HepG2 (cell line): ENCODE data around the gene CASKIN2. TPM values are rescaled to one million over a fixed set of nuclear protein-coding genes. Genes with fewer than 3 reads are reported as not detected.

Source experiments
- ATAC-seq: fragments of 200-7000 bp; cut with Tn5 transposase; 3 replicates; pipeline ENCODE4 v1.9.1; 2020; ENCODE audit warnings: mild to moderate bottlenecking, moderate library complexity
- BruUV-seq: library from RNA; stranded (reverse); fragments of 400-500 nt; replicated peaks from 2 replicates; lab custom pipeline; 2021; lab: Mats Ljungman, UMichigan
- CTCF ChIA-PET: fragments of 300-600 bp; formaldehyde crosslinking; extraction: SDS; loops from one replicate; lab custom pipeline; 2021; ENCODE audit warnings: low total read pairs, inconsistent platforms, low intra/inter-chr PET ratio; lab: Yijun Ruan, JAX
- POLR2A ChIA-PET: fragments of 350-600 bp; sonication (Branson Sonifier 250); formaldehyde crosslinking; loops from one replicate; lab custom pipeline; 2020; ENCODE audit warnings: antibody characterized with exemption, inconsistent platforms; lab: Yijun Ruan, JAX
- DNase-seq: peaks from one replicate; pipeline ENCODE4 v3.0.0-alpha.2; 2015; ENCODE audit warnings: low spot score
- FAIRE-seq: peaks from 3 replicates; lab custom pipeline; 2011; peaks lifted over from hg19 to GRCh38; lab: Jason Lieb, UNC
- H2AFZ ChIP-seq: one replicate; pipeline ENCODE4 v1.6.1; 2011; ENCODE audit warnings: low read length, inconsistent platforms
- H3K27ac ChIP-seq: fragments of 300-600 bp; 3 replicates; pipeline ENCODE4 v1.8.0; 2011; ENCODE audit warnings: mixed run types, mild to moderate bottlenecking, mixed read lengths, low read length, inconsistent platforms; ENCODE audit not compliant: insufficient read depth; ENCODE audit errors: extremely low read length
- H3K27me3 ChIP-seq, 2 experiments: fragments of 200-600 bp in 1 of 2; 2 replicates in 1 of 2; 3 replicates in 1 of 2; pipeline versions ENCODE4 v1.6.0 to v1.8.0; 2011; ENCODE audit warnings: low read length in 2 of 2, mild to moderate bottlenecking in 2 of 2, moderate library complexity in 2 of 2, inconsistent platforms in 1 of 2; ENCODE audit not compliant: insufficient read depth in 2 of 2, control insufficient read depth in 1 of 2
- H3K36me3 ChIP-seq, 2 experiments: fragments of 200-600 bp in 1 of 2; replicated peaks in 1 of 2; 2 replicates in 1 of 2; 3 replicates in 1 of 2; pipeline versions ENCODE4 v1.5.1 to v1.8.0; 2011; ENCODE audit warnings: low read length in 2 of 2, inconsistent platforms in 1 of 2; ENCODE audit not compliant: insufficient read depth in 2 of 2, control insufficient read depth in 1 of 2
- H3K4me1 ChIP-seq: 2 replicates; pipeline ENCODE4 v1.5.1; 2012; ENCODE audit warnings: low read length, inconsistent platforms; ENCODE audit not compliant: insufficient read depth
- H3K4me2 ChIP-seq: 2 replicates; pipeline ENCODE4 v1.6.0; 2011; ENCODE audit warnings: low read depth, low read length, inconsistent platforms
- H3K4me3 ChIP-seq, 3 experiments: fragments of 200-600 bp in 1 of 3; sonication (generic), shearing (Covaris generic) in 1 of 3; replicated peaks in 1 of 3; 2 replicates each; pipeline ENCODE4 v1.5.1; 2011 to 2016; ENCODE audit warnings: low read length in 3 of 3, inconsistent platforms in 2 of 3, low read depth in 2 of 3, mild to moderate bottlenecking in 2 of 3, control low read depth in 1 of 3, mixed read lengths in 1 of 3; ENCODE audit not compliant: insufficient read depth in 1 of 3
- H3K79me2 ChIP-seq: one replicate; pipeline ENCODE4 v1.6.1; 2011; ENCODE audit warnings: low read length, inconsistent platforms; ENCODE audit not compliant: insufficient read depth
- H3K9ac ChIP-seq: 2 replicates; pipeline ENCODE4 v1.6.0; 2011; ENCODE audit warnings: mild to moderate bottlenecking, low read depth, low read length, inconsistent platforms; ENCODE audit not compliant: insufficient read depth
- H3K9me3 ChIP-seq: 2 replicates; pipeline ENCODE4 v1.5.1; 2012; ENCODE audit warnings: mild to moderate bottlenecking, low read length
- H4K20me1 ChIP-seq: 2 replicates; pipeline ENCODE4 v1.6.0; 2011; ENCODE audit warnings: inconsistent platforms, mild to moderate bottlenecking, low read length, moderate library complexity; ENCODE audit not compliant: insufficient read depth
- BRCA1 ChIP-seq: sonication (generic); formaldehyde crosslinking; IDR thresholded peaks from 2 replicates; pipeline ENCODE4 v1.4.0; 2020; ENCODE audit warnings: missing genetic modification reagents
- KLF16 ChIP-seq, 2 experiments: sonication (generic) in 1 of 2; formaldehyde crosslinking in 1 of 2; IDR thresholded peaks; 2 replicates each; pipeline versions ENCODE4 v1.6.1 to v1.8.0; 2016 to 2023; ENCODE audit warnings: missing genetic modification reagents in 2 of 2, missing compliant biosample characterization in 1 of 2
- MXI1 ChIP-seq: IDR thresholded peaks from 3 replicates; pipeline ENCODE4 v1.6.1; 2012; ENCODE audit warnings: low read depth, low read length, inconsistent platforms, borderline replicate concordance
- NFIC ChIP-seq: IDR thresholded peaks from 2 replicates; pipeline ENCODE4 v1.6.1; 2012; ENCODE audit warnings: mild to moderate bottlenecking, low read length, inconsistent platforms
- NR2F6 ChIP-seq, 2 experiments: IDR thresholded peaks; 2 replicates each; pipeline ENCODE4 v1.6.1; 2016; ENCODE audit warnings: antibody characterized with exemption in 1 of 2, mild to moderate bottlenecking in 1 of 2
- PHB2 ChIP-seq: fragments of 450-650 bp; IDR thresholded peaks from 2 replicates; pipeline ENCODE4 v1.6.1; 2018; ENCODE audit not compliant: partially characterized antibody
- RAD51 ChIP-seq: fragments of 450-650 bp; IDR thresholded peaks from 2 replicates; pipeline ENCODE4 v1.6.1; 2016; ENCODE audit warnings: borderline replicate concordance
- RARA ChIP-seq: IDR thresholded peaks from 2 replicates; pipeline ENCODE4 v1.6.1; 2016; ENCODE audit warnings: missing genetic modification reagents, missing compliant biosample characterization
- RFX3 ChIP-seq: IDR thresholded peaks from 2 replicates; pipeline ENCODE4 v1.6.1; 2016; ENCODE audit warnings: missing biosample characterization, missing genetic modification reagents
- SMAD1 ChIP-seq: sonication (generic); formaldehyde crosslinking; IDR thresholded peaks from 2 replicates; pipeline ENCODE4 v1.4.0; 2020; ENCODE audit warnings: missing genetic modification reagents, low read depth, mild to moderate bottlenecking, borderline replicate concordance
- ZBTB20 ChIP-seq: sonication (generic); formaldehyde crosslinking; IDR thresholded peaks from 2 replicates; pipeline ENCODE4 v1.8.1; 2023; ENCODE audit warnings: missing genetic modification reagents, low read depth, mild to moderate bottlenecking, borderline replicate concordance
- ZBTB3 ChIP-seq: sonication (generic); formaldehyde crosslinking; IDR thresholded peaks from 2 replicates; pipeline ENCODE4 v1.4.0; 2020; ENCODE audit warnings: low read depth, mild to moderate bottlenecking, moderate library complexity, missing genetic modification reagents, borderline replicate concordance
- ZMYM3 ChIP-seq: sonication (generic); formaldehyde crosslinking; IDR thresholded peaks from 2 replicates; pipeline ENCODE4 v1.5.1; 2020; ENCODE audit warnings: mild to moderate bottlenecking, missing genetic modification reagents
- ZNF121 ChIP-seq: sonication (generic); formaldehyde crosslinking; IDR thresholded peaks from 2 replicates; pipeline ENCODE4 v1.5.0; 2020; ENCODE audit warnings: mild to moderate bottlenecking, missing genetic modification reagents
- WGBS: methylation state at CpG from one replicate; pipeline ENCODE4 v1.1.6; 2017; ENCODE audit warnings: low lambda C conversion rate; 5-methylcytosine and 5-hydroxymethylcytosine counted together
- in situ Hi-C: cut with HindIII; loops from 2 replicates; pipeline ENCODE4 v1.10.0; 2017; ENCODE audit warnings: low pct_unique_long_range_greater_than_20kb; ENCODE audit not compliant: extremely low pct_ligation_motif_present
- intact Hi-C: fragments of 100-400 bp; cut with micrococcal nuclease; formaldehyde crosslinking; loops from one replicate; pipeline ENCODE4 v1.10.0; 2022; ENCODE audit not compliant: unreplicated experiment
- polyA plus RNA-seq, 8 experiments: library from polyadenylated mRNA; depleted of rRNA in 3 of 8; stranded (reverse) in 7 of 8; unstranded in 1 of 8; fragments of >200 nt; fragmentation: Illumina TruSeq in 4 of 8; extraction: Trizol in 4 of 8; gene quantifications; 2 replicates each; pipeline versions ENCODE4 v1.2.1 to v1.2.3, GENCODE V29; 2011 to 2016; ENCODE audit warnings: low read depth in 4 of 8, missing spikeins in 1 of 8, mixed read lengths in 1 of 8; ENCODE audit not compliant: insufficient read depth in 1 of 8
- total RNA-seq, 5 experiments: library from RNA; depleted of rRNA; stranded (reverse); fragments of >200 nt; fragmentation: Illumina TruSeq; extraction: Trizol; gene quantifications; 2 replicates each; pipeline ENCODE4 v1.2.3, GENCODE V29; 2016; ENCODE audit warnings: low read depth in 1 of 5
- TF ChIP-seq, protein P1 (sequence below): sonication (generic); formaldehyde crosslinking; IDR thresholded peaks from 2 replicates; pipeline ENCODE4 v1.4.0; 2020; ENCODE audit warnings: missing genetic modification reagents
- TF ChIP-seq, protein P2 (sequence below): sonication (generic); formaldehyde crosslinking; IDR thresholded peaks from 2 replicates; pipeline ENCODE4 v1.4.0; 2020; ENCODE audit warnings: missing genetic modification reagents, borderline replicate concordance
- TF ChIP-seq, protein P3 (sequence below): sonication (generic); formaldehyde crosslinking; IDR thresholded peaks from 2 replicates; pipeline ENCODE4 v1.9.0; 2021; ENCODE audit warnings: missing genetic modification reagents, borderline replicate concordance

Gene CASKIN2
- total and polyA plus RNA-seq, 2 of the 13 experiments (the other 11 are each of a cell fraction or from before 2014, with no cell fraction given), result 5.2 to 7.8 TPM

DNA sequence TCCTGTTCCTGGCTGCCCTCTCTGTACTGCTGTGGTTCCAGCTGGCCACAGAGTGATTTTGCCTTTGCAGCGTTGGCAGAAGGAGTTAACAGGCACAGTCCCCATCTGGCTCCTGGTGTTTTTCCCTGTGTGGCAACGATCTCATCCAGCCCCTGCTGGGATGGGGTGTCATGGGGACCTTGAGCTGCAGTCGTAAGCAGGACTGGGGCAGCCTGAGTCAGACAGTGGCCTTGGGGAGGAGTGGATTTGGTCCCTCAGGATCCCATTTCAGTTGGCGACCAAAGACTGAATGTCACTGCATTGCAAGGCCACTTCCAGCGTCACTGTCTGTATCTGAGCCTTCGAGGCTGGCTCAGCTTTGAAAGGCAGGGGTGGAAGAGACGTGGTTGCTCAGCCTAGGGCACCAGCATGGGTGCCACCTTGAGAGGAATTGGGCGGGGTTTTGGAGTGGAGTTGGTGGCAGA is 47.0 kb downstream of the CASKIN2 start (continued):
- TF ChIP-seq, protein P1, sequence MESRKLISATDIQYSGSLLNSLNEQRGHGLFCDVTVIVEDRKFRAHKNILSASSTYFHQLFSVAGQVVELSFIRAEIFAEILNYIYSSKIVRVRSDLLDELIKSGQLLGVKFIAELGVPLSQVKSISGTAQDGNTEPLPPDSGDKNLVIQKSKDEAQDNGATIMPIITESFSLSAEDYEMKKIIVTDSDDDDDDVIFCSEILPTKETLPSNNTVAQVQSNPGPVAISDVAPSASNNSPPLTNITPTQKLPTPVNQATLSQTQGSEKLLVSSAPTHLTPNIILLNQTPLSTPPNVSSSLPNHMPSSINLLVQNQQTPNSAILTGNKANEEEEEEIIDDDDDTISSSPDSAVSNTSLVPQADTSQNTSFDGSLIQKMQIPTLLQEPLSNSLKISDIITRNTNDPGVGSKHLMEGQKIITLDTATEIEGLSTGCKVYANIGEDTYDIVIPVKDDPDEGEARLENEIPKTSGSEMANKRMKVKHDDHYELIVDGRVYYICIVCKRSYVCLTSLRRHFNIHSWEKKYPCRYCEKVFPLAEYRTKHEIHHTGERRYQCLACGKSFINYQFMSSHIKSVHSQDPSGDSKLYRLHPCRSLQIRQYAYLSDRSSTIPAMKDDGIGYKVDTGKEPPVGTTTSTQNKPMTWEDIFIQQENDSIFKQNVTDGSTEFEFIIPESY (CRISPR knock-in tag), result 0 out of 2 replicates have a peak, but pooled peaks have one; percentile 20
- TF ChIP-seq, protein P2, sequence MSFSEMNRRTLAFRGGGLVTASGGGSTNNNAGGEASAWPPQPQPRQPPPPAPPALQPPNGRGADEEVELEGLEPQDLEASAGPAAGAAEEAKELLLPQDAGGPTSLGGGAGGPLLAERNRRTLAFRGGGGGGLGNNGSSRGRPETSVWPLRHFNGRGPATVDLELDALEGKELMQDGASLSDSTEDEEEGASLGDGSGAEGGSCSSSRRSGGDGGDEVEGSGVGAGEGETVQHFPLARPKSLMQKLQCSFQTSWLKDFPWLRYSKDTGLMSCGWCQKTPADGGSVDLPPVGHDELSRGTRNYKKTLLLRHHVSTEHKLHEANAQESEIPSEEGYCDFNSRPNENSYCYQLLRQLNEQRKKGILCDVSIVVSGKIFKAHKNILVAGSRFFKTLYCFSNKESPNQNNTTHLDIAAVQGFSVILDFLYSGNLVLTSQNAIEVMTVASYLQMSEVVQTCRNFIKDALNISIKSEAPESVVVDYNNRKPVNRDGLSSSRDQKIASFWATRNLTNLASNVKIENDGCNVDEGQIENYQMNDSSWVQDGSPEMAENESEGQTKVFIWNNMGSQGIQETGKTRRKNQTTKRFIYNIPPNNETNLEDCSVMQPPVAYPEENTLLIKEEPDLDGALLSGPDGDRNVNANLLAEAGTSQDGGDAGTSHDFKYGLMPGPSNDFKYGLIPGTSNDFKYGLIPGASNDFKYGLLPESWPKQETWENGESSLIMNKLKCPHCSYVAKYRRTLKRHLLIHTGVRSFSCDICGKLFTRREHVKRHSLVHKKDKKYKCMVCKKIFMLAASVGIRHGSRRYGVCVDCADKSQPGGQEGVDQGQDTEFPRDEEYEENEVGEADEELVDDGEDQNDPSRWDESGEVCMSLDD (CRISPR knock-in tag), result peak; percentile 47; the same call in 1 of the 2 replicates
- TF ChIP-seq BRCA1, result no peak

DNA sequence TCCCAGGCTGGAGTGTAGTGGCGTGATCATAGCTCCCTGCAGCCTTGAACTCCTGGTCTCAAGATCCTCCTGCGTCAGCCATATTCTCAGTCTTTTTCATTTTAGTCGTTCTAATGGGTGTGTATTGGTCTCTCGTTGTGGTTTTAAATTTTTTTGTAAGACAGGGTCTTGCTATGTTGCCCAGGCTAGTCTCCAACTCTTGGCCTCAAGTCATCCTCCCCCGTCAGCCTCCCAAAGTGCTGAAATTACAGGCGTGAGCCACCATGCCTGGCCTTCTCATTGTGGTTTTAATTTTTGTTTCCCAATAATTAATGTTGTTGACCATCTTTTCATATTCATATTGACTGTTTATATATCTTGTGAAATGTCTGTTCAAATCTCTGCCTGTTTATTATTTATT is 50.3 kb downstream of the CASKIN2 start:
- Histone ChIP-seq H2AFZ (no peak overlapping the region), H3K36me3 (peaks cover 0 to 3% of the 10 kb centered on the region in 2 experiments; a peak in 3 of 5 replicates), H3K27ac (no peak overlapping the region), H3K4me2 (no peak overlapping the region), H3K79me2 (peaks cover 26% of the 10 kb centered on the region), H4K20me1 (0 out of 2 replicates have a peak, but pooled peaks cover 4% of the 10 kb centered on the region), H3K9ac (no peak overlapping the region), H3K9me3 (no peaks in the 10 kb centered on the region), H3K4me1 (peaks cover 27% of the 10 kb centered on the region), H3K27me3 (no peaks in the 10 kb centered on the region), H3K4me3 (no peak overlapping the region)
- FAIRE-seq, result no peak
- intact Hi-C loops, result no loop called here
- BruUV-seq, result no TSS peak
- in situ Hi-C loops, result no loop called here
- no peak for ATAC-seq
- DNase-seq, result no peak
- ChIA-PET POLR2A (interaction anchor here (2.2 kb wide), 1 partner anchor 35 kb away, joined by 5 read pairs; no protein-coding TSS in a partner anchor), CTCF (no interaction called here)
- WGBS, result 91% methylated on average over 6 of the region's 6 CpGs
- no peak for TF ChIP-seq SMAD1 (CRISPR knock-in tag)
- no peak for TF ChIP-seq NR2F6 (IDR thresholded peaks at IDR 0.05)
- no peak for TF ChIP-seq NR2F6 (CRISPR knock-in tag; IDR thresholded peaks at IDR 0.05)
- no peak for TF ChIP-seq ZBTB3 (CRISPR knock-in tag)
- no peak for TF ChIP-seq RAD51
- TF ChIP-seq, protein P3, sequence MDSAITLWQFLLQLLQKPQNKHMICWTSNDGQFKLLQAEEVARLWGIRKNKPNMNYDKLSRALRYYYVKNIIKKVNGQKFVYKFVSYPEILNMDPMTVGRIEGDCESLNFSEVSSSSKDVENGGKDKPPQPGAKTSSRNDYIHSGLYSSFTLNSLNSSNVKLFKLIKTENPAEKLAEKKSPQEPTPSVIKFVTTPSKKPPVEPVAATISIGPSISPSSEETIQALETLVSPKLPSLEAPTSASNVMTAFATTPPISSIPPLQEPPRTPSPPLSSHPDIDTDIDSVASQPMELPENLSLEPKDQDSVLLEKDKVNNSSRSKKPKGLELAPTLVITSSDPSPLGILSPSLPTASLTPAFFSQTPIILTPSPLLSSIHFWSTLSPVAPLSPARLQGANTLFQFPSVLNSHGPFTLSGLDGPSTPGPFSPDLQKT (CRISPR knock-in tag), result no peak
- TF ChIP-seq PHB2, result no peak
- TF ChIP-seq RFX3 (CRISPR knock-in tag), result no peak
- peak; percentile 78 for TF ChIP-seq ZNF121 (CRISPR knock-in tag)
- TF ChIP-seq ZBTB20 (CRISPR knock-in tag), result no peak
- 0 out of 2 replicates have a peak, but pooled peaks have one; percentile 19 for TF ChIP-seq ZMYM3 (CRISPR knock-in tag)
- TF ChIP-seq KLF16 (CRISPR knock-in tag; IDR thresholded peaks at IDR 0.05), result no peak
- TF ChIP-seq NFIC, result no peak
- no peak for TF ChIP-seq MXI1
- no peak for TF ChIP-seq RARA (CRISPR knock-in tag)
